ENCODE results near the gene AVPR1B.

The AVPR1B gene

DNA sequence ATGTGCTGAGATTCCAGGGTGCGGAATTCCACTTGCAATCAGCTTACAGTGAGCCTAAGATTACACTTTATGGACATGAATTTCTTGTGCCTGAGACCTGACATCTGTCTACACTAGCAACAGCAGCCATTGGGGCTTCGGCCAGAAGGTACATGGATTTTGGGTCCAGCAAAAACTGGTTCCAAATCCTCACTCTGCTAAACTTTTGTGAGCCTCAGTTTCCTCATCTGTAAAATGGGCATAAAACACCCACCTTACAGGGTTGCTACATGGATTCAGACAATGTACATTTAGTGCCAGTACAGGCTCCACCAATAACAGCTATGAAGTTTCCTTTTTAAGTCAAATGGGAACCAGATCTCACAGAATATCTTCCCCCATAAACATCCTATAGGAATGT is 33.4 kb downstream of the AVPR1B start:
- Histone ChIP-seq H3K4me3 (ENCODE audit: low read length) (no peak overlapping the region), H3K9me3 (ENCODE audit: low read length) (no peaks in the 10 kb centered on the region), H3K27me3 (ENCODE audit: insufficient read depth, low read length) (peaks cover 9% of the 10 kb centered on the region), H3K36me3 (ENCODE audit: insufficient read depth, low read length) (no peaks in the 10 kb centered on the region), H3K4me1 (ENCODE audit: insufficient read depth, low read length) (no peaks in the 10 kb centered on the region), H2AFZ (ENCODE audit: low read depth, low read length) (no peak overlapping the region)

DNA sequence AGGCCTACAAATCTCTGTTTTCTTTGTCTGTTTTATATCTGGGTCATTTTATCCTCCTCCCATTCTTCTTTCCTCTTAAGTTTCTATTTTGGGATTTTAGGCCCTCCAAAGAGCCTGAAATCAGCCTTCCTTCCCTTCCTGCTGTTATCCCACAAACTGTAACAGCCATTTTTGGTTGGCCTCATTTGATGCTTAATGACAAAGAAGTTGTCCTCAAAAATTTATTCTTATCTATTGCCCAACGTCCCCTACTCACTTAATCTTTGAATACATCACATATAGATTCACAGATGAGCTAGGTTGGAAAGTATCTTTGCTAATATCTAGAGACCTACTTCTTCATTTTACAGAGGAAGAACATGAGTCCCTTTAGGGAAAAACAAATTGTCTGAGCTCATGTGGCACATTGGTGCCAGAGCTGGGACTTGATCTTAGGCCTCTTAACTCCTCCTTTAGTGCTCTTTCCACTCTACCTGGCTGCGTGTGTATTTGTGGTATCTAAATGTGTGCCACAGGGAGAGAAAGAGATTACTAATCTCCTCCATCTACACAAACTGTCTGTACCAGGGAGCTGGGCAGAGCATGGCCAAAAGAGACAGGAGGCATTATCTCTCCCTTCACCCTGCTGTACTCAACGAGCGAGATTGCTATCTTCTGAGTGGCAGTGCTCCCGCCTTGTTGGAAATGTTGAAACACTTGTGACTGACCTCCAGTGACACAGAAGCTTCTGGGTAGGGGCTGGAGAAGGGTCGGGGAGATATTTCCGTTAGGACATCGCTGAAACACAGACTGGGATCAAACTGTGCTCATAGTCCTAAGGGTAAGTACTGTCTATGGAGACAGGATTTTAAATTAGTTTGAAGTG is 34.1 kb downstream of the AVPR1B start:
- Histone ChIP-seq H3K27me3 (ENCODE audit: insufficient read depth, low read length) (peaks cover 9% of the 10 kb centered on the region), H3K4me3 (ENCODE audit: low read length) (no peak overlapping the region), H3K4me1 (ENCODE audit: insufficient read depth, low read length) (no peaks in the 10 kb centered on the region), H3K36me3 (ENCODE audit: insufficient read depth, low read length) (no peaks in the 10 kb centered on the region), H3K9me3 (ENCODE audit: low read length) (no peaks in the 10 kb centered on the region), H2AFZ (ENCODE audit: low read depth, low read length) (no peak overlapping the region)

DNA sequence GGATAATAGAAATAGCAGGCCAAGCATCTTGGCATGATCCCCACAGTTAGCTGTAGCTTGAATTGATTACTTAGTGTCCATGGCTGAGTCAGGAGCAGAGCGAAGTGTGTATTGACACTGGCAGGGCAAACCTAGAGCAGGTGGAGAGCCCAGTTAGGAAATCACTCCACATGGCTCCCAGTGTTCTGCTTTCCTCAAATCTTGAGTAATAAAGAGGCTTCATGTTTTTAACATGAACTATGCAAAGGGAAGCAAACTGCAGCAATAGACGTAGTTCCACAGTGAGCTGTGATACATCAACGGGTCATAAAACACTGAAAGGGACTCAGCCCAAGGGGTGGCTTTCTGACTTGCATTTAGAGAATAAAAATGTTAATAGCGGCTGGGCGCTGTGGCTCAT is 35.3 kb downstream of the AVPR1B start:
- H2AFZ ChIP-seq (ENCODE audit: low read depth, low read length), result no peak overlapping the region
- no peak overlapping the region for H3K4me3 ChIP-seq (ENCODE audit: low read length)
- no peaks in the 10 kb centered on the region for H3K9me3 ChIP-seq (ENCODE audit: low read length)
- no peaks in the 10 kb centered on the region for H3K4me1 ChIP-seq (ENCODE audit: insufficient read depth, low read length)
- H3K27me3 ChIP-seq (ENCODE audit: insufficient read depth, low read length), result peaks cover 12% of the 10 kb centered on the region
- no peaks in the 10 kb centered on the region for H3K36me3 ChIP-seq (ENCODE audit: insufficient read depth, low read length)

DNA sequence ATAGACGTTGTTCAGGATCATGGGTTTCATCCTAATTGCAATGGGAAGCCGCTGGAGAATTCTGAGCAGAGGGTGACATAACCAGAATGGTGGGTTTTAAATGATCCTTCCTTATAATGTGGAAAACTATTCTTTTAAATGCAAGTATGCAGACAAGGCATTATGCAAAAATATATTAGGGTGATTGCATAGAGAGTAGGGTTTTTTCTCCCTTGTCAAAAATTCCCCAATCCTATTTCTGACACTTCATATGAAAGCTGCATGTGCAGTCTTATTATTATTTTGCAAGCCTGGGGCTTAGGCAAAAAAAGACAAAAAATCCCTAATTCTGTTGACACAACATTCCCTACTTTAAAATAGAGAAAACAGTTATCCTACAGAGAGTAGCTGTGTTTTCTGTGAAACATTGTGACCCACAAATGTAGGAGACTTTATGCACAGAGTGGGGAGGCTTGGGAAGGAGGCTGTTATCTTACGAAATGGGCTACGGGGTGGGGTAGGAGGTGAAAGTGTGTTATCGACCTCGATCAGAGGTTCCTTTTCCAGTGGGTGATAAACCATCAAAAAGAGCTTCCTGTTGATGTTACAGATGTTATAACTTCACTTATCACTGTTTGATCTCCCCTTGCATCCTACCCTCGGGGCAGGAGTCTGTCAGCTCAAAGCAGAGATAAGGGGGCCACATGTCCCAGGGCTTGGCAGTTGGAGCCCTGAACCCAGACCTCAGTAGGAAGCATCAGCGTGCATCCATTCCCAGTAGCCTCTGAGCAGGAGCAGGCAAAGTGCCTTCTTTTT is 37.0 kb downstream of the AVPR1B start:
- Histone ChIP-seq H3K4me1 (ENCODE audit: insufficient read depth, low read length) (no peaks in the 10 kb centered on the region), H3K36me3 (ENCODE audit: insufficient read depth, low read length) (no peaks in the 10 kb centered on the region), H3K9me3 (ENCODE audit: low read length) (no peaks in the 10 kb centered on the region), H2AFZ (ENCODE audit: low read depth, low read length) (no peak overlapping the region), H3K27me3 (ENCODE audit: insufficient read depth, low read length) (peaks cover 13% of the 10 kb centered on the region), H3K4me3 (ENCODE audit: low read length) (no peak overlapping the region)

DNA sequence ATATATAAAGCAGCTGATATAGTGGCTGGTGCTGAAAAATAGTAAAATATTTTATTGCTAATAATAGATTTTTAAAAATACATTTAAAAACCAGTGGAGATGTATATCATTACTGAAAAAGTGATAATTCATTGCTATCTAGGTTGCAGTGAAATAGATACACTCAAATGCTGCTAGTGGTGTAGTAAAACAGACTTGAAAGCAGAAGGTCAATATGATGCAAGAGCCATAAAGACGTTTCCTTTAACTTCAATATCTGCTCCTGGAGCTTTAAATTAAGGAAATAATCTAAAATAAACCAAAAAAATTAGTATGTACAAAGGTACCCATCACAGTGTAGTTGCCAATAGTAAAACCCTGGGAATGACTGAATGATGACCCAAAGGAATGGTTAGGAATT is 38.1 kb downstream of the AVPR1B start:
- H3K36me3 ChIP-seq (ENCODE audit: insufficient read depth, low read length), result no peaks in the 10 kb centered on the region
- H3K27me3 ChIP-seq (ENCODE audit: insufficient read depth, low read length), result peaks cover 13% of the 10 kb centered on the region
- H3K9me3 ChIP-seq (ENCODE audit: low read length), result no peaks in the 10 kb centered on the region
- H3K4me1 ChIP-seq (ENCODE audit: insufficient read depth, low read length), result no peaks in the 10 kb centered on the region
- no peak overlapping the region for H3K4me3 ChIP-seq (ENCODE audit: low read length)
- no peak overlapping the region for H2AFZ ChIP-seq (ENCODE audit: low read depth, low read length)

DNA sequence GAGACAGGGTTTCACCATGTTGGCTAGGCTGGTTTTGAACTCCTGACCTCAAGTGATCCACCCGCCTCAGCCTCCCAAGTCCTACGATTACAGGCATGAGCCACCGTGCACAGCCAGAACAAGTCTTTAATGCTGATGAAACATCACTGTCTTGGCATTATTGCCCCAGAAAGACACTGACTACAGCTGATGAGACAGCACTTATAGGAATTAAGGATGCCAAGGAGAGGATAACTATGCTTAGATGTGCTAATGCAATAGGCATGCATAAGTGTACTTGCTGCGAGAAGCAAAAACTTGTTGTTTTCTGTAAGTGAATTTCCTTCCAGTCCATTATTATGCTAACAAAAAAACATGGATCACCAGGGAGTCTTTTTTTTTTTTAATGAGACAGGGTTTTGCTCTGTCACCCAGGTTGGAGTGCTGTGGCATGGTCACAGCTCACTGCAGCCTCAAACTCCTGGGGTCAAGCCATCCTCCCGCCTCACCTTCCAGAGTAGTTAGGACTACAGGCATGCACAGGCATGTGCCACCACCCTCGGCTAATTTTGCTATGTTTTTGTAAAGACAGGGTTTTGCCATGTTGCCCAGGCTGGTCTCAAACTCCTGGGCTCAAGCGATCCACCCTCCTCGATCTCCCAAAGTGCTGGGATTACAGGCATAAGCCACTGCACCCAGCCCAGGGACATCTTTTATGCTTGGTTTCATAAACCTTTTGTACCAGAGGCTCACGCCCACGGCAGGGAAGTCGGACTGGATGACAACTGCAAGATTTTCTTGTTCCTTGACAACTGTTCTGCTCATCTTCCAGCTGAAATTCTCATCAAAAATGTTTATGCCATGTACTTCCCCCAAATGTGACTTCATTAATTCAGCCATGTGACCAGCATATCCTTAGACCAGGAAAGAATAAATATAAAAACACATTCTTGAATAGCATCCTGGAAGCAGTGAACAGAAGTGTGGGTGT is 41.1 kb downstream of the AVPR1B start:
- Histone ChIP-seq H3K4me1 (ENCODE audit: insufficient read depth, low read length) (no peaks in the 10 kb centered on the region), H3K9me3 (ENCODE audit: low read length) (no peaks in the 10 kb centered on the region), H3K36me3 (ENCODE audit: insufficient read depth, low read length) (no peaks in the 10 kb centered on the region), H3K4me3 (ENCODE audit: low read length) (no peak overlapping the region), H2AFZ (ENCODE audit: low read depth, low read length) (no peak overlapping the region), H3K27me3 (ENCODE audit: insufficient read depth, low read length) (peaks cover 9% of the 10 kb centered on the region)

DNA sequence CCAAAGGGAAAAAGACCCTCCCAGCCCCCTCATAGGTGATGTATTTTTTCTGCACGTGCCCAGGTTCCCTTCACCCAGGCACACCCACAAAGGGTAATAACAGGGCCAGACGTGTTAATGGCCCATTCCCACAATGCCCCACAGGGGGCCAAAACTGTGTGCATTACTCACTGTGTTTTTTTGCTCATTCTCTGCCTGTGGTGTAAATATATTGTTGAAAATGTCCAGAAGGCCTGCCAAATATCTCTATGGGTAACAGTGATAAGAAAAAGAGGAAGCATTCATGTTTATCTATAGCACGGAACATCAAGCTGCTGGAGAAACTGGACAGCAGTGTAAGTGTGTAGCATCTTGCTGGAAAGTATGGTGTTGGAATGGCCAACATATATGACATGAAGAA is 42.3 kb downstream of the AVPR1B start:
- Histone ChIP-seq H3K4me3 (ENCODE audit: low read length) (no peak overlapping the region), H3K36me3 (ENCODE audit: insufficient read depth, low read length) (no peaks in the 10 kb centered on the region), H3K4me1 (ENCODE audit: insufficient read depth, low read length) (no peaks in the 10 kb centered on the region), H3K27me3 (ENCODE audit: insufficient read depth, low read length) (peaks cover 3% of the 10 kb centered on the region), H3K9me3 (ENCODE audit: low read length) (no peaks in the 10 kb centered on the region), H2AFZ (ENCODE audit: low read depth, low read length) (no peak overlapping the region)

DNA sequence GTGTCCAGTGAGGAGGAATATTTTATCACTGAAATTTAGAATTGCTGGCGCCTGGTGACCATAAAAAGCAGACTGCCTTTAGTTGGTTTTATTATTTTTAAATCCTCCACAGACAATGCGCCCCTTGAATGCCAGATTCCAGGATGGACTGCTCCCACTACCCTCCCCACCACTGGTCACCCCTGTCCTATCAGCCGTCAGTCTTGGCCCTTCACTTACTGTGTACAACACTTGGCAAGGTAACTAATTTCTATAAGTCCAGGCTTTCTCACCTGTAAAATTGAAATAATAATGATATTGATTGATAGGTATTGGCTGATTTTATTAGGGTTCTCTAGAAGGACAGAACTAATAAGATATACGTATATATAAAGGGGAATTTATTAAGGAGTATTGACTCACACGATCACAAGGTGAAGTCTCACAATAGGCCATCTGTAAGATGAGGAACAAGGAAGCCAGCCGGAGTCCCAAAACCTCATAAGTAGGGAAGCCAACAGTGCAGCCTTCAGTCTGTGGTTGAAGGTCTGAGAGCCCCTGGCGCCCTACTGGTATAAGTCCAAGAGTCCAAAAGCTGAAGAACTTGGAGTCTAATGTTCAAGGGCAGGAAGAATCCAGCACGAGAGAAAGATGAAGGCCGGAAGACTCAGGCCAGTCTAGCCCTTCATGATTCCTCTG is 46.4 kb downstream of the AVPR1B start:
- Histone ChIP-seq H3K4me1 (ENCODE audit: insufficient read depth, low read length) (no peaks in the 10 kb centered on the region), H3K9me3 (ENCODE audit: low read length) (no peaks in the 10 kb centered on the region), H3K27me3 (ENCODE audit: insufficient read depth, low read length) (no peaks in the 10 kb centered on the region), H3K4me3 (ENCODE audit: low read length) (no peak overlapping the region), H3K36me3 (ENCODE audit: insufficient read depth, low read length) (no peaks in the 10 kb centered on the region), H2AFZ (ENCODE audit: low read depth, low read length) (no peak overlapping the region)

DNA sequence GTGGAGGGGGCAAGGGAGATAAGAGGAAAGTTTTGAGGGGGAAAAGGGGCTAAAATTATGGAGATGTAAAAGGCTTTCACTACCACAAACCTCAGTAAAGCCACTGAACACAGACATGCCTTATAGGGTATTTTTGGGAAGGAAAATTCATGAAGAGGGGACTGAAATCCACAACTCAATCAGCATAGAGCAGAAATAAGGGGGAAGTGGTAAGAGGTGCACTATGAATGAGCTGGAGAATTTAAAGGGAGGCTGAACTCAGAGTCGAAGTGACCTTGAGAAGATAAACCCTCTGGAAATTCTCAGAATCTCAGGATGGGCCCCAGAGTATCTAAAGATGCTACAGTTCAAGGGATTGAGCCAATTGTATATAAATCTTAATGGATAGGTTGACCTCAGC is 48.9 kb downstream of the AVPR1B start:
- H3K4me1 ChIP-seq (ENCODE audit: insufficient read depth, low read length), result no peaks in the 10 kb centered on the region
- no peaks in the 10 kb centered on the region for H3K27me3 ChIP-seq (ENCODE audit: insufficient read depth, low read length)
- H3K36me3 ChIP-seq (ENCODE audit: insufficient read depth, low read length), result no peaks in the 10 kb centered on the region
- H2AFZ ChIP-seq (ENCODE audit: low read depth, low read length), result no peak overlapping the region
- no peaks in the 10 kb centered on the region for H3K9me3 ChIP-seq (ENCODE audit: low read length)
- no peak overlapping the region for H3K4me3 ChIP-seq (ENCODE audit: low read length)

DNA sequence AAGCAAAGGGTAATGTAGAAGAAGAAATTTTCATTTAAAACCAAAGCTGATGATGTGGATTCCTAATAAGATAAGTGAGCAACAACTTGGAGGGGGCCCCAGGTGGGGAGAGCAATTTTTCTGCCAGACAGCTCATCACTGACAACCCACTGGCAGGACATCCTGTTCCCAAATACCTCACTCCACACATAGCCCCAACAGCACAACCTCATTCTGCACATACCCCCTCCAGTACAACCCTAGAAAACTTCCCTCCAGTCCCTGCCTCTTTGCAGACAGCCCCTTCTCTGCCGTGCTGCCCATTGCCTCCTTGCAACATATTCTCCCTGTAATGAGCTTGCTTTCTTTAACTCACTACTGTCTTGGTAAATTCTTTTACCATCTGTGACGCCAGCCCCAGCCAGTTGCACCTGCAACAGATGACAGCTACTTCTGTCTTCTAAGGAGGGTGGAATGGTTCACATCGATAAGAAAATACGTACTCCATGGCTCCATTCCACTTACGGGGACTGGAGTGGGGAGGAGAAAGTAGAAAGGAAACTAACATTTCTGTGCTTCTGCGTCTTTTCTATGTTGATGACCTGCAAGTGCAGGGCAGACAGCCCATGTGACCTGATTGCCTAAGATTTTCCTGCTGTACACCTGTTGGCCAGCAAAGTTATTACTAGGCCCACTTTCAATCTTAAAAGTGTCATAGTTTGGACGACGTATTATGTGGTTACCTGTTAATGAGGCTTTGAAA is 49.5 kb downstream of the AVPR1B start:
- Histone ChIP-seq H3K27me3 (ENCODE audit: insufficient read depth, low read length) (no peaks in the 10 kb centered on the region), H3K4me1 (ENCODE audit: insufficient read depth, low read length) (no peaks in the 10 kb centered on the region), H3K9me3 (ENCODE audit: low read length) (no peaks in the 10 kb centered on the region), H3K36me3 (ENCODE audit: insufficient read depth, low read length) (no peaks in the 10 kb centered on the region), H3K4me3 (ENCODE audit: low read length) (no peak overlapping the region), H2AFZ (ENCODE audit: low read depth, low read length) (no peak overlapping the region)

DNA sequence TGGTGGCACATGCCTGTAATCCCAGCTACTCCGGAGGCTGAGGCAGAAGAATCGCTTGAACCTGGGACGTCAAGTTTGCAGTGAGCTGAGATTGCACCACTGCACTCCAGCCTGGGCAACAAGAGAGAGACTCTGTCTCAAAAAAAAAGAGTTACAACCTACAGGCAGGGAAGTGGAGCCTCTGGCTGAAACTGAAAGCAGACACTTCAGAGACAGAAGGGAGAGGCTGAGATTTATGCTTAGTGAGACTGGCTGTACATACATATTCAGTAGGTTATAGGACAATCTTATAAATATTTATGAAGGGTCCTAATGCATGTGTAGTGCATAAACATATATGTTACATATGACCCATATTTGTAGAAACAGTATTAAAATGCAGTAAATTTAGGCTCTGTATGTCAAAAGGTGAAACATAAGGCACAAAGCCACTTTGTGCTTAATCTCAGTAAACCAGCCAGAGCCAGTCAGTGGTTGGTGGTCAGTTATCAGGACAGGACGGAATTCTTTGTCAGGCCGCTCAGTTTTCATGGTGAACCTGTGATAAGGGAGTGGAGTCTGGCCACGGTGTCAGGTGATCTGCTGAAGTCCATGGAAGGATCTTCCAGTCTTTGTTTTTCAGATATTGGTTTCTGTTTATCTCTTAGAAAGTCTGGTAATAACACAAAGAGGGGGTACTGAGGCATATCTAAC is 50.6 kb downstream of the AVPR1B start:
- Histone ChIP-seq H3K4me3 (ENCODE audit: low read length) (no peak overlapping the region), H2AFZ (ENCODE audit: low read depth, low read length) (no peak overlapping the region), H3K4me1 (ENCODE audit: insufficient read depth, low read length) (no peaks in the 10 kb centered on the region), H3K36me3 (ENCODE audit: insufficient read depth, low read length) (no peaks in the 10 kb centered on the region), H3K9me3 (ENCODE audit: low read length) (no peaks in the 10 kb centered on the region), H3K27me3 (ENCODE audit: insufficient read depth, low read length) (no peaks in the 10 kb centered on the region)

Measured in neuron (in vitro differentiated cells).